DOHH2 (cell line): ENCODE results near the gene RPP38.

Source experiments
- H3F3A ChIP-seq: fragments of 200-600 bp; sonication (generic), shearing (Covaris generic); 2 replicates; pipeline ENCODE4 v1.6.0; 2016; ENCODE audit warnings: antibody characterized with exemption, mild to moderate bottlenecking; ENCODE audit not compliant: control insufficient read depth, insufficient read depth
- H3K27ac ChIP-seq: fragments of 200-600 bp; sonication (generic); 2 replicates; pipeline ENCODE4 v1.5.1; 2014; ENCODE audit warnings: low read depth, mild to moderate bottlenecking, low read length, moderate library complexity
- H3K27me3 ChIP-seq: fragments of 200-600 bp; sonication (generic); 2 replicates; pipeline ENCODE4 v1.6.1; 2014; ENCODE audit warnings: mild to moderate bottlenecking, low read length, mixed read lengths; ENCODE audit not compliant: control insufficient read depth
- H3K36me3 ChIP-seq: fragments of 200-600 bp; sonication (generic); 2 replicates; pipeline ENCODE4 v1.6.1; 2014; ENCODE audit warnings: mild to moderate bottlenecking, low read length, moderate library complexity, mixed read lengths; ENCODE audit not compliant: control insufficient read depth
- H3K4me1 ChIP-seq: fragments of 200-600 bp; sonication (generic); 2 replicates; pipeline ENCODE4 v1.6.1; 2014; ENCODE audit warnings: mild to moderate bottlenecking, low read length, mixed read lengths; ENCODE audit not compliant: control insufficient read depth
- H3K4me2 ChIP-seq: fragments of 200-600 bp; sonication (generic); 2 replicates; pipeline ENCODE4 v1.6.0; 2014; ENCODE audit warnings: mild to moderate bottlenecking, low read length, moderate library complexity
- H3K4me3 ChIP-seq: fragments of 200-600 bp; sonication (generic); 2 replicates; pipeline ENCODE4 v1.5.1; 2014; ENCODE audit warnings: mild to moderate bottlenecking, low read length, mixed read lengths
- H3K79me2 ChIP-seq: fragments of 200-600 bp; sonication (generic); 2 replicates; pipeline ENCODE4 v1.6.1; 2014; ENCODE audit warnings: mild to moderate bottlenecking, low read length, mixed read lengths; ENCODE audit not compliant: control insufficient read depth
- H3K9me2 ChIP-seq: fragments of 200-600 bp; sonication (generic); replicated peaks from 2 replicates; pipeline ENCODE4 v1.6.1; 2014; ENCODE audit warnings: mild to moderate bottlenecking, low read length, mixed read lengths; ENCODE audit not compliant: control insufficient read depth
- H3K9me3 ChIP-seq: fragments of 200-600 bp; sonication (generic); 2 replicates; pipeline ENCODE4 v1.6.1; 2014; ENCODE audit warnings: antibody characterized with exemption, low read length, mixed read lengths; ENCODE audit not compliant: control insufficient read depth, insufficient read depth
- H4K20me1 ChIP-seq: fragments of 200-600 bp; sonication (generic); 2 replicates; pipeline ENCODE4 v1.6.0; 2014; ENCODE audit warnings: low read depth, mild to moderate bottlenecking, antibody characterized with exemption, low read length, moderate library complexity; ENCODE audit not compliant: control insufficient read depth, insufficient read depth
- EZH2phosphoT487 ChIP-seq: fragments of 200-600 bp; sonication (generic); IDR thresholded peaks from 2 replicates; pipeline ENCODE4 v1.6.1; 2017; ENCODE audit warnings: borderline replicate concordance, mild to moderate bottlenecking, antibody characterized with exemption, low read length, moderate library complexity, mixed read lengths
- TF ChIP-seq, protein P1 (sequence below): fragments of 200-600 bp; sonication (generic); IDR thresholded peaks from one replicate; pipeline ENCODE4 v1.5.1; 2014; ENCODE audit warnings: antibody characterized with exemption, mild to moderate bottlenecking, low read depth, low read length; ENCODE audit not compliant: poor library complexity, severe bottlenecking

Gene RPP38

DNA sequence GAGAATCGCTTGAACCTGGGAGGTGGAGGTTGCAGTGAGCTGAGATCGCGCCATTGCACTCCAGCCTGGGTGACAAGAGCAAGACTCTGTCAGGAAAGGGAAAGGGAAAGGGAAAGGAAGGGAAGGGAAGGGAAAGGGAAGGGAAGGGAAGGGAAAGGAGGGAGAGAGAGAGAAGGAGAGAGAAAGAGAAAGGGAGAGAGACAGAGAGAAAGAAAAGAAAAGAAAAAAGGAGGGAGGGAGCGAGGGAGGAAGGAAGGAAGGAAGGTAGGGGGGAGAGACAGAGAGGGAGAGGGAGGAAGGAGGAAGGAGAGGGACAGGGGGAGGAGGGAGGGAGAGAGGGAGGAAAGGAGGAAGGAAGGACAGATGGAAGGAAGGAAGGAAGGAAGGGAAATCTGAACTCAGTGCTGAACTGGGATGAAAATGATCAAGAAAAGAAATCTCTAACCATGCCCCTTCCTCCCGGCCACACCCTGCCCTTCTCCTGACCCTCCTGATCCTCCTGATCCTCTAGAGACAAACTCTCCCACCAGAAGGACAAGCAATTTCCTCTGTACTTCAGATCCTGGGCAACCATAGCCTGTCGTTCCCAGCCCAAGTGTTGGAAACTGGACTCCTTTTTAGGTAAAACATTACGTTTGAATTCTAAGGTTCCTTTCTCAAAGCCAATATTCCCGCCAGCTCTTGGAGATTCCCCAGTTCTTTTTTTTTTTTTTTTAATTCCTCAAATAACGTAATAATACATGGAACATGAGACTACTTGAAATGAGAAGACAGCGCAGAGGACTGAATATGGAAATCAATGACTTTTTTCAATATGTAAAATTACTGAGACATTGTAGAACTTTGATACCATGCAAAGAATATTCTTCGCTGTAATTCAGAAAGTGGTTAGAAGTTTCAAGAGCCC, 39.2 kb downstream of the RPP38 start:
- no peaks in the 10 kb centered on the region for H3F3A ChIP-seq
- no peaks in the 10 kb centered on the region for H3K4me1 ChIP-seq
- no peaks in the 10 kb centered on the region for H3K9me2 ChIP-seq
- H4K20me1 ChIP-seq, result no peaks in the 10 kb centered on the region
- H3K9me3 ChIP-seq, result no peaks in the 10 kb centered on the region
- H3K4me2 ChIP-seq, result no peak overlapping the region
- no peaks in the 10 kb centered on the region for H3K79me2 ChIP-seq
- H3K27me3 ChIP-seq, result peaks cover 15% of the 10 kb centered on the region
- H3K36me3 ChIP-seq, result no peaks in the 10 kb centered on the region
- H3K4me3 ChIP-seq, result no peak overlapping the region
- TF ChIP-seq, protein P1, sequence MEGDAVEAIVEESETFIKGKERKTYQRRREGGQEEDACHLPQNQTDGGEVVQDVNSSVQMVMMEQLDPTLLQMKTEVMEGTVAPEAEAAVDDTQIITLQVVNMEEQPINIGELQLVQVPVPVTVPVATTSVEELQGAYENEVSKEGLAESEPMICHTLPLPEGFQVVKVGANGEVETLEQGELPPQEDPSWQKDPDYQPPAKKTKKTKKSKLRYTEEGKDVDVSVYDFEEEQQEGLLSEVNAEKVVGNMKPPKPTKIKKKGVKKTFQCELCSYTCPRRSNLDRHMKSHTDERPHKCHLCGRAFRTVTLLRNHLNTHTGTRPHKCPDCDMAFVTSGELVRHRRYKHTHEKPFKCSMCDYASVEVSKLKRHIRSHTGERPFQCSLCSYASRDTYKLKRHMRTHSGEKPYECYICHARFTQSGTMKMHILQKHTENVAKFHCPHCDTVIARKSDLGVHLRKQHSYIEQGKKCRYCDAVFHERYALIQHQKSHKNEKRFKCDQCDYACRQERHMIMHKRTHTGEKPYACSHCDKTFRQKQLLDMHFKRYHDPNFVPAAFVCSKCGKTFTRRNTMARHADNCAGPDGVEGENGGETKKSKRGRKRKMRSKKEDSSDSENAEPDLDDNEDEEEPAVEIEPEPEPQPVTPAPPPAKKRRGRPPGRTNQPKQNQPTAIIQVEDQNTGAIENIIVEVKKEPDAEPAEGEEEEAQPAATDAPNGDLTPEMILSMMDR, result no peak
- TF ChIP-seq EZH2phosphoT487, result no peak
- no peak overlapping the region for H3K27ac ChIP-seq

DNA sequence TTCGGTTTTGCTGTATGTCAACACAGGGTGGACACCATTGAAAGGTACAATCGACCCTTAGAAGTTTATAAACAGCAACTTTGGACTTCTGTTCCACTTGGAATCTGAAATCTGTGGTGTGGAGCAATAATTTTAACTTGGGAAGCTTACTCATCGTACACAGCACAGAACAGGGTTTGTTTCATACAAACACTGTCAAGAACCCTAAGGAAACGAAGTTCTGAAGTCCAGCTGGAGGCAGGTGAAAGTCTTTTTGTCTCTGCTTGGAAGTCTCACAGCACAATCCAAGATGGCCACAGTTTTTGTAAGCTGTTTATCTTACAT, 39.8 kb downstream of the RPP38 start:
- no peaks in the 10 kb centered on the region for H3K4me1 ChIP-seq
- no peaks in the 10 kb centered on the region for H3K79me2 ChIP-seq
- H3K27ac ChIP-seq, result no peak overlapping the region
- no peak overlapping the region for H3K4me3 ChIP-seq
- H3K9me2 ChIP-seq, result no peaks in the 10 kb centered on the region
- no peak for TF ChIP-seq EZH2phosphoT487
- TF ChIP-seq, protein P1, result no peak
- no peak overlapping the region for H3K4me2 ChIP-seq
- H3K27me3 ChIP-seq, result peaks cover 20% of the 10 kb centered on the region
- H3K9me3 ChIP-seq, result no peaks in the 10 kb centered on the region
- no peaks in the 10 kb centered on the region for H3K36me3 ChIP-seq
- H3F3A ChIP-seq, result no peaks in the 10 kb centered on the region
- H4K20me1 ChIP-seq, result no peaks in the 10 kb centered on the region

DNA sequence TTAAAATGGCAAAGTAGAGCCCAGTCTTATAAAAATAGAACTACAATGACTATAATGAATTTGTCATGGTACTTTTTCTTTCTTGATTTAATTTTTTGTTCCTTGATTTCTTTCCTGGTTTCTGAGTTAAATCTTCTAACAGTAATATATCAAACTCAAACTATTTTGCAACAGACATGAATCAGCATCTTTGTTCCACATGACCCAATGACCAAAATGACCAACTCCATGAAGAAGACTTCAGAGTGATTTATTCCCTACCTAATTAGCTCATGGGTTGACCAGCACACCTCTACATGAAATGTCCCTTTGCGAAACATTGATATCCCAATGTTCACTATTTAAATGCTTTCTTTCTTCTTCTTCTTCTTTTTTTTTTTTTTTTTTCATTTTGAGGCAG, 40.5 kb downstream of the RPP38 start:
- no peaks in the 10 kb centered on the region for H3K4me1 ChIP-seq
- H3K27me3 ChIP-seq, result peaks cover 25% of the 10 kb centered on the region
- no peaks in the 10 kb centered on the region for H3K9me3 ChIP-seq
- H4K20me1 ChIP-seq, result no peaks in the 10 kb centered on the region
- no peaks in the 10 kb centered on the region for H3K36me3 ChIP-seq
- TF ChIP-seq, protein P1, result no peak
- TF ChIP-seq EZH2phosphoT487, result no peak
- H3K9me2 ChIP-seq, result no peaks in the 10 kb centered on the region
- no peak overlapping the region for H3K4me3 ChIP-seq
- H3K27ac ChIP-seq, result no peak overlapping the region
- H3K4me2 ChIP-seq, result no peak overlapping the region
- H3K79me2 ChIP-seq, result no peaks in the 10 kb centered on the region
- H3F3A ChIP-seq, result no peaks in the 10 kb centered on the region
